ENCODE data around the gene DHRS12.

DNA sequence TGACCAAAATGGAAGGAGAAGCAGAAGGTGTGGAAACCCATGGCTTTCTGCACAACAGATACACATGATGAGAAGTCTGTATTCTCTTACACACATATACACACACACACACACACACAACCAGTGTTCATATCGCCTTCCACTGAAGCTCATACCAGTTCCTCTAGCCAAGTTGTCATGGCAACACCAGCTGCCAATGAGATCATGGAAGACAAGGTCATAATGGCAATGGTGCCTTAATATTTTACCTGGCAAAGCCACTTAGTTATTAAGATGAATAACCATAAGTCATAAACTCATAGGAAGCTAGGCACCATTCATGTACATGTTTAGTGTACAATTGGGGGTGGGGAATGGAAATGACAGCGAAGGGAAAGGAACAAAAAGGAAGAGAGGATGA lies 2.6 kb upstream of the DHRS12 start:
- TF ChIP-seq, protein P1, sequence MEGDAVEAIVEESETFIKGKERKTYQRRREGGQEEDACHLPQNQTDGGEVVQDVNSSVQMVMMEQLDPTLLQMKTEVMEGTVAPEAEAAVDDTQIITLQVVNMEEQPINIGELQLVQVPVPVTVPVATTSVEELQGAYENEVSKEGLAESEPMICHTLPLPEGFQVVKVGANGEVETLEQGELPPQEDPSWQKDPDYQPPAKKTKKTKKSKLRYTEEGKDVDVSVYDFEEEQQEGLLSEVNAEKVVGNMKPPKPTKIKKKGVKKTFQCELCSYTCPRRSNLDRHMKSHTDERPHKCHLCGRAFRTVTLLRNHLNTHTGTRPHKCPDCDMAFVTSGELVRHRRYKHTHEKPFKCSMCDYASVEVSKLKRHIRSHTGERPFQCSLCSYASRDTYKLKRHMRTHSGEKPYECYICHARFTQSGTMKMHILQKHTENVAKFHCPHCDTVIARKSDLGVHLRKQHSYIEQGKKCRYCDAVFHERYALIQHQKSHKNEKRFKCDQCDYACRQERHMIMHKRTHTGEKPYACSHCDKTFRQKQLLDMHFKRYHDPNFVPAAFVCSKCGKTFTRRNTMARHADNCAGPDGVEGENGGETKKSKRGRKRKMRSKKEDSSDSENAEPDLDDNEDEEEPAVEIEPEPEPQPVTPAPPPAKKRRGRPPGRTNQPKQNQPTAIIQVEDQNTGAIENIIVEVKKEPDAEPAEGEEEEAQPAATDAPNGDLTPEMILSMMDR (IDR thresholded peaks at IDR 0.05) = no peak
- TF ChIP-seq POLR2A (IDR thresholded peaks at IDR 0.05) = no peak

All from vagina (tissue), 2 donors.